ENCODE results near the gene UBE4B. TPM values are rescaled to one million over a fixed set of nuclear protein-coding genes. Genes with fewer than 3 reads are reported as not detected.

UBE4B gene
- total and polyA plus RNA-seq, 8 donors, result 13.0 to 45.3 (median 31.1) TPM

DNA sequence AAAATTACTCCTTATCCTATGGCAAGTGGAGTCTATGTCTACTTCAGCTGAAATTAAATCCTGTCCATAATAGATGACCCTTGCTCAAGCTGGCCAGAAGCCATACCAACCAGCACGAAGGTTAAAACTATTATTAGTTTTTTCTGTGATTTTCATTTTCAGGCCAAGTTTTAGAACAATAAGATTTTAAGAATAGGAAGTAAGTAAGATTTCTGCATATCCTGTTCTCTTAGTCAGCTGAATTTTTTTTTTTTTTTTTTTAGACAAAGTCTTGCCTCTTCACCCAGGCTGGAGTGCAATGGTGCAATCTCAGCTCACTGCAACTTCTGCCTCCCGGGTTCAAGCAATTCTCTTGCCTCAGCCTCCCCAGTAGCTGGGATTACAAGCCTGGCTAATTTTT, 41.8 kb upstream of the UBE4B start:
- no peak for FAIRE-seq
- 45 to 49% methylated on average over 2 of the region's 2 CpGs for WGBS, 2 donors
- intact Hi-C loops (cut with DNase I), result no loop called here
- TF ChIP-seq CTCF (IDR thresholded peaks at IDR 0.05), result no peak
- Histone ChIP-seq H3K9me3 (no peaks in the 10 kb centered on the region), H3K27ac (no peak overlapping the region), H3K4me3 (no peak overlapping the region), H3K27me3 (no peaks in the 10 kb centered on the region), H3K4me1 (no peaks in the 10 kb centered on the region), H3K36me3 (no peaks in the 10 kb centered on the region)
- no peak for DNase-seq
- peak in 1 of 4 donors; percentile 48 for ATAC-seq

GRCh38 chr1:9992910-9993309, 39.8 kb upstream of the UBE4B start:
- no peaks in the 10 kb centered on the region for H3K4me1 ChIP-seq
- intact Hi-C loops (cut with DNase I), result no loop called here
- no peak for FAIRE-seq
- H3K27me3 ChIP-seq, result no peaks in the 10 kb centered on the region
- no peak overlapping the region for H3K4me3 ChIP-seq
- no peaks in the 10 kb centered on the region for H3K36me3 ChIP-seq
- TF ChIP-seq CTCF (IDR thresholded peaks at IDR 0.05), result no peak
- no peaks in the 10 kb centered on the region for H3K9me3 ChIP-seq
- 86 to 91% methylated on average over 5 of the region's 5 CpGs for WGBS, 2 donors
- DNase-seq, result no peak
- H3K27ac ChIP-seq, result no peak overlapping the region
- ATAC-seq, result no peak

DNA sequence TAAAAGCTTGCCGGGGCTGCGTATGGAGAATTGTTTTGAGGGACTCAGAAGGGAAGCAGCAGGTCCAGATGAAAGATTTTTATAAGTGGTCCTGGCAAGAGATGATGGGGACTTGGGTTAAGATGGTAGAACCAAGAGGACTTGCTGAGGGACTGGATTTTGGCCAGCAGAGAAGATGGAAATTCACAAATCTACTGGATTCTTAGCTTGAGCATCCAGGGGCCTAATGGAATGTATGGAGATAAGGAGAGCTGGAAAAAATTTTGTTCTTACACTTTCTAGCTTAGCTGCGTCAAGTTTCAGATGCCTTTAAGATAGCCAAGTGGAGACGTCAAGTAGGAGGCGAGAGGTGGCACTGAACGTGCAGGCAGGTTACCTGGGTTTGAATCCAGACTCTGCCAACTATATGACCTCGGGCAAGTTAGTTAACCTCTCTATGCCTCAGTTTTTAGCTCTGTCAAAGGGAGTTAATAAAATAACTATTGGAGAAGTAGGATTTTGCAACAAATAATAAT, 39.1 kb upstream of the UBE4B start:
- no peaks in the 10 kb centered on the region for H3K4me1 ChIP-seq
- no peak overlapping the region for H3K27ac ChIP-seq
- peaks cover 0 to 3% (median 0%) of the 10 kb centered on the region in 4 donors for H3K27me3 ChIP-seq
- H3K9me3 ChIP-seq, result no peaks in the 10 kb centered on the region
- no peak for TF ChIP-seq CTCF (IDR thresholded peaks at IDR 0.05)
- FAIRE-seq (no peak), DNase-seq (no peak), ATAC-seq (no peak)
- 68 to 72% methylated on average over 7 of the region's 7 CpGs for WGBS, 2 donors
- no peaks in the 10 kb centered on the region for H3K36me3 ChIP-seq
- no peak overlapping the region for H3K4me3 ChIP-seq
- intact Hi-C loops (cut with DNase I), result no loop called here

GRCh38 chr1:9996624-9997582, 35.9 kb upstream of the UBE4B start, which contains the start of gene RBP7:
TSS of gene RBP7 (plus strand) at chr1:9997228. CDS start at chr1:9997259, 31 bp downstream.
- peak within 1 kb of the TSS; percentile 28 to 57 (median 42) for H3K4me3 ChIP-seq
- DNase-seq (peak; percentile 4 to 72 (median 26)), FAIRE-seq (no peak), ATAC-seq (peak; percentile 63 to 81 (median 70))
- no peaks in the 10 kb centered on the region for H3K36me3 ChIP-seq
- no peaks in the 10 kb centered on the region for H3K9me3 ChIP-seq
- peaks cover 0 to 3% (median 0%) of the 10 kb centered on the region in 4 donors for H3K27me3 ChIP-seq
- 8 to 11% methylated on average over 49 to 71 of the region's 71 CpGs for WGBS, 2 donors
- no peaks in the 10 kb centered on the region for H3K4me1 ChIP-seq
- intact Hi-C loops (cut with DNase I), result no loop called here
- no peak for TF ChIP-seq CTCF (IDR thresholded peaks at IDR 0.05)
- no peak within 1 kb of the TSS for H3K27ac ChIP-seq
